ENCODE results near the gene CNOT8. TPM values are rescaled to one million over a fixed set of nuclear protein-coding genes. Genes with fewer than 3 reads are reported as not detected.

CNOT8 gene
- total and polyA plus RNA-seq, 9 of the 15 experiments (the other 6 are each of a cell fraction or from before 2014, with no cell fraction given), result 15.2 to 68.9 (median 52.1) TPM

DNA sequence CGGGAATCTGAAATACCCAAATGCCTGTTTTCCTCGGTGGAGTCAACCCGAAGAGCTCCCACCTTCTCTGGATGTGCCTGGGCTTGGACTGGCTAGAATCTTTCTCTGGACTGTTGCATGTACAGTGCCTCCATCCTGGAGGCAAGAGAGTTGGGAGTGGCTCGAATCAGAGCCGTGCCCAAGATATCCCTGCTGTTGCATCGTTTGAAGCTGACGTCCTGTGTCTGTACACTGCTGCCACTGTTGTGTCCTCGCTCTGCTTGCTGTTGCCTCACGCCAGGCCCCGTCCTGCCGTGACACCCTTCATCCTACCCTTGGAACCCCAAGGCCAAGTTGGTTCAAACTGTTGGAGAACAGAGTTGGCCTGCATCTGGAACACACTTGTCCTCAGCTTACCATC is 43.4 kb upstream of the CNOT8 start:
- in situ Hi-C loops (cut with MboI), result no loop called here

DNA sequence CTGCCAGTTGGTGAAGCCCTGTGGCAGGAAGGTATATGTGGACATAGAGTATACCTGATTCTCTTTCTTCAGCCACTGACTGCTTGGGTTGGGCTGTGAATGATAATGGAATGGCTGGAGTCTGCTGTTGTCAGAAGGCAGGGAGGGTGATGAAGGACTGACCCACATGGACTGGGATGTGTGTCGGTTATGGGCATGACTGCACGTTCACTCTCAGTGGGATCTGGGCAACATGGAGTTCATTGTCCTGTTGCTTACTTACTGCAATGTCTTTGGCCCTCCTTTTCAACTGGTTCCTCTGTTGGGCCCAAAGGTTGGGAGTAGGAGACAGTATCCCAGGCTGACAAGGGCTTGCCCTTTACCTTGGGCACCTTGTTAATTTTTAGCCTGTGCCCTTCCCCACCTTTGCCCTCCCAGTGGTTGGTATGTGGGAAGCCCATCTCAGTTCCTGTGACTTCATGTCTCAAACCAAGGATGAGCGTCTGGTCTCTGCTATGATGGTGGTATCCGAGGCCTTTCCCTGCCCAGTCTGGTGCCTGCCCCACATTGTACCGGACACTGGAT is 42.7 kb upstream of the CNOT8 start:
- Histone ChIP-seq H4K20me1 (replicated peaks; ENCODE audit: control insufficient read depth, insufficient read depth, low read length) (peaks cover 6% of the 10 kb centered on the region; the same call in 1 of the 2 replicates), H3K79me2 (ENCODE audit: control insufficient read depth, insufficient read depth, low read length) (peaks cover 12% of the 10 kb centered on the region; the same call in 1 of the 3 replicates), H3K36me3 (ENCODE audit: control insufficient read depth, insufficient read depth, low read length) (peaks cover 97% of the 10 kb centered on the region), H3K4me3 (no peak overlapping the region), H3K9me1 (ENCODE audit: control insufficient read depth, insufficient read depth, low read length) (peaks cover 3% of the 10 kb centered on the region), H2AFZ (ENCODE audit: low read depth, low read length) (no peak overlapping the region), H3K4me1 (replicated peaks in 1 of 2; ENCODE audit: control insufficient read depth in 2 of 2, insufficient read depth in 2 of 2, low read length in 2 of 2) (peaks cover 19 to 26% of the 10 kb centered on the region in 2 experiments), H3K9ac (ENCODE audit: insufficient read depth in 1 of 2, low read depth in 2 of 2, low read length in 2 of 2) (no peak overlapping the region), H3K4me2 (ENCODE audit: insufficient read depth, low read length) (no peak overlapping the region), H3K9me3 (replicated peaks; ENCODE audit: control insufficient read depth, insufficient read depth, low read depth, low read length) (no peaks in the 10 kb centered on the region), H3K27ac (ENCODE audit: extremely low read depth, low read depth, low read length) (no peak overlapping the region; the same call in 2 of the 3 replicates), H3K27me3 (ENCODE audit: control insufficient read depth in 2 of 2, insufficient read depth in 2 of 2, low read length in 2 of 2) (no peaks in the 10 kb centered on the region)
- in situ Hi-C loops (cut with MboI), result no loop called here
- POLR2A ChIA-PET, result no interaction called here
- ATAC-seq (no peak), DNase-seq (ENCODE audit: extremely low read depth in 1 of 4, low spot score in 3 of 4) (no peak), FAIRE-seq (no peak)
- TF ChIP-seq ZKSCAN8 (CRISPR knock-in tag; IDR thresholded peaks at IDR 0.05) (no peak), MEF2A (IDR thresholded peaks at IDR 0.05; ENCODE audit: control insufficient read depth, low read depth, low read length) (no peak), SMAD3 (CRISPR knock-in tag; conservative IDR thresholded peaks at IDR 0.05) (no peak), TCF7L2 (IDR thresholded peaks at IDR 0.05; ENCODE audit: low read depth, low read length) (no peak), U2AF1 (optimal IDR thresholded peaks at IDR 0.05; ENCODE audit: low read depth, low read length) (no peak), POU5F1 (IDR thresholded peaks at IDR 0.05; ENCODE audit: borderline replicate concordance, low read depth, low read length, partially characterized antibody) (no peak), POLR2A (conservative IDR thresholded peaks at IDR 0.05) (peak; percentile 24; the same call in 1 of the 2 replicates)
- TF ChIP-seq, protein P1, sequence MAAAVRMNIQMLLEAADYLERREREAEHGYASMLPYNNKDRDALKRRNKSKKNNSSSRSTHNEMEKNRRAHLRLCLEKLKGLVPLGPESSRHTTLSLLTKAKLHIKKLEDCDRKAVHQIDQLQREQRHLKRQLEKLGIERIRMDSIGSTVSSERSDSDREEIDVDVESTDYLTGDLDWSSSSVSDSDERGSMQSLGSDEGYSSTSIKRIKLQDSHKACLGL (CRISPR knock-in tag; IDR thresholded peaks at IDR 0.05; ENCODE audit: borderline replicate concordance, poor library complexity, severe bottlenecking), result no peak
- TF ChIP-seq, protein P2, sequence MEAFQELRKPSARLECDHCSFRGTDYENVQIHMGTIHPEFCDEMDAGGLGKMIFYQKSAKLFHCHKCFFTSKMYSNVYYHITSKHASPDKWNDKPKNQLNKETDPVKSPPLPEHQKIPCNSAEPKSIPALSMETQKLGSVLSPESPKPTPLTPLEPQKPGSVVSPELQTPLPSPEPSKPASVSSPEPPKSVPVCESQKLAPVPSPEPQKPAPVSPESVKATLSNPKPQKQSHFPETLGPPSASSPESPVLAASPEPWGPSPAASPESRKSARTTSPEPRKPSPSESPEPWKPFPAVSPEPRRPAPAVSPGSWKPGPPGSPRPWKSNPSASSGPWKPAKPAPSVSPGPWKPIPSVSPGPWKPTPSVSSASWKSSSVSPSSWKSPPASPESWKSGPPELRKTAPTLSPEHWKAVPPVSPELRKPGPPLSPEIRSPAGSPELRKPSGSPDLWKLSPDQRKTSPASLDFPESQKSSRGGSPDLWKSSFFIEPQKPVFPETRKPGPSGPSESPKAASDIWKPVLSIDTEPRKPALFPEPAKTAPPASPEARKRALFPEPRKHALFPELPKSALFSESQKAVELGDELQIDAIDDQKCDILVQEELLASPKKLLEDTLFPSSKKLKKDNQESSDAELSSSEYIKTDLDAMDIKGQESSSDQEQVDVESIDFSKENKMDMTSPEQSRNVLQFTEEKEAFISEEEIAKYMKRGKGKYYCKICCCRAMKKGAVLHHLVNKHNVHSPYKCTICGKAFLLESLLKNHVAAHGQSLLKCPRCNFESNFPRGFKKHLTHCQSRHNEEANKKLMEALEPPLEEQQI (IDR thresholded peaks at IDR 0.05), result no peak
- no TSS peak for BruUV-seq (replicated peaks)
- CTCF ChIA-PET (ENCODE audit: low intra/inter-chr PET ratio), result no interaction called here
- intact Hi-C loops (cut with micrococcal nuclease), result no loop called here
- 90% methylated on average over 5 of the region's 5 CpGs for WGBS (ENCODE audit: insufficient coverage, low coverage, missing lambda C conversion rate)

More for the DNA sequence above, 43.4 kb upstream of the CNOT8 start:
- ATAC-seq (no peak), DNase-seq (ENCODE audit: extremely low read depth in 1 of 4, low spot score in 3 of 4) (no peak), FAIRE-seq (no peak)
- POLR2A ChIA-PET, result interaction anchor here (0.7 kb wide), 1 partner anchor 31 kb away, joined by 3 read pairs; no protein-coding TSS in a partner anchor
- peaks cover 6% of the 10 kb centered on the region; the same call in 1 of the 2 replicates for H4K20me1 ChIP-seq (replicated peaks; ENCODE audit: control insufficient read depth, insufficient read depth, low read length)
- intact Hi-C loops (cut with micrococcal nuclease), result no loop called here
- no peak overlapping the region for H2AFZ ChIP-seq (ENCODE audit: low read depth, low read length)
- BruUV-seq (replicated peaks), result no TSS peak
- H3K27me3 ChIP-seq (ENCODE audit: control insufficient read depth in 2 of 2, insufficient read depth in 2 of 2, low read length in 2 of 2), result no peaks in the 10 kb centered on the region
- no peak for TF ChIP-seq NFE2 (IDR thresholded peaks at IDR 0.05; ENCODE audit: low read depth)
- no peak for TF ChIP-seq ZBTB8A (IDR thresholded peaks at IDR 0.05; ENCODE audit: partially characterized antibody)
- WGBS (ENCODE audit: insufficient coverage, low coverage, missing lambda C conversion rate), result 91% methylated on average over 10 of the region's 11 CpGs
- H3K9ac ChIP-seq (ENCODE audit: insufficient read depth in 1 of 2, low read depth in 2 of 2, low read length in 2 of 2), result no peak overlapping the region
- H3K9me3 ChIP-seq (replicated peaks; ENCODE audit: control insufficient read depth, insufficient read depth, low read depth, low read length), result no peaks in the 10 kb centered on the region
- H3K79me2 ChIP-seq (ENCODE audit: control insufficient read depth, insufficient read depth, low read length), result peaks cover 12% of the 10 kb centered on the region; the same call in 1 of the 3 replicates
- H3K4me3 ChIP-seq, result no peak overlapping the region
- H3K4me1 ChIP-seq (replicated peaks in 1 of 2; ENCODE audit: control insufficient read depth in 2 of 2, insufficient read depth in 2 of 2, low read length in 2 of 2), result peaks cover 19 to 26% of the 10 kb centered on the region in 2 experiments
- H3K27ac ChIP-seq (ENCODE audit: extremely low read depth, low read depth, low read length), result no peak overlapping the region
- peaks cover 96% of the 10 kb centered on the region for H3K36me3 ChIP-seq (ENCODE audit: control insufficient read depth, insufficient read depth, low read length)
- no peaks in the 10 kb centered on the region for H3K9me1 ChIP-seq (ENCODE audit: control insufficient read depth, insufficient read depth, low read length)
- H3K4me2 ChIP-seq (ENCODE audit: insufficient read depth, low read length), result no peak overlapping the region
- CTCF ChIA-PET (ENCODE audit: low intra/inter-chr PET ratio), result no interaction called here
